ENCODE measurements around the gene MINDY2. TPM values are rescaled to one million over a fixed set of nuclear protein-coding genes. Genes with fewer than 3 reads are reported as not detected.
"Not testable (repeated sequence)": the region's sequence is repeated elsewhere in the genome, so short reads cannot be mapped to it uniquely, and the experiment has no call there.

Gene MINDY2
- total RNA-seq, 1 donor from 2014 or later, result 19.4 TPM

DNA sequence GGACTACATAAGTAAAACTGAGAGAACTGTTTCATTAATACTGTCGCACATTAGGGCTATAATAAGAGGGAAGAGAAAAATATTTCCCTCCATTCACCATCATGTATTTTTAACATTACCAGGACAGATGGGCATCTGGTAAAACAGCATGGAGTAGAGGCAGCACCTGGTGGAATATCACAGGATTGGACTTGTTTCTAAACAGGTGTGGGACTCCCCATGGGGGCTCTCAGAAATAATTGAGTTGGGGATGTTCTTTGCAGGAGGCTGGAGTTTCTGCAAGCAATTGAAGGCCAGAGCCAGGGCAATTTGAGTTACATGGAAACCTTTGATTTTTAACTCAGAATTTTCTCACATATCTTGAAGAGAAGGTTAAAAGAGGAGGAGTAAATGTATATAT, 8.4 kb upstream of the MINDY2 start:
- no peak overlapping the region for H3K27ac Mint-ChIP-seq (ENCODE audit: unreplicated experiment)
- DNase-seq (ENCODE audit: low spot score), result no peak
- TF ChIP-seq, protein P1, sequence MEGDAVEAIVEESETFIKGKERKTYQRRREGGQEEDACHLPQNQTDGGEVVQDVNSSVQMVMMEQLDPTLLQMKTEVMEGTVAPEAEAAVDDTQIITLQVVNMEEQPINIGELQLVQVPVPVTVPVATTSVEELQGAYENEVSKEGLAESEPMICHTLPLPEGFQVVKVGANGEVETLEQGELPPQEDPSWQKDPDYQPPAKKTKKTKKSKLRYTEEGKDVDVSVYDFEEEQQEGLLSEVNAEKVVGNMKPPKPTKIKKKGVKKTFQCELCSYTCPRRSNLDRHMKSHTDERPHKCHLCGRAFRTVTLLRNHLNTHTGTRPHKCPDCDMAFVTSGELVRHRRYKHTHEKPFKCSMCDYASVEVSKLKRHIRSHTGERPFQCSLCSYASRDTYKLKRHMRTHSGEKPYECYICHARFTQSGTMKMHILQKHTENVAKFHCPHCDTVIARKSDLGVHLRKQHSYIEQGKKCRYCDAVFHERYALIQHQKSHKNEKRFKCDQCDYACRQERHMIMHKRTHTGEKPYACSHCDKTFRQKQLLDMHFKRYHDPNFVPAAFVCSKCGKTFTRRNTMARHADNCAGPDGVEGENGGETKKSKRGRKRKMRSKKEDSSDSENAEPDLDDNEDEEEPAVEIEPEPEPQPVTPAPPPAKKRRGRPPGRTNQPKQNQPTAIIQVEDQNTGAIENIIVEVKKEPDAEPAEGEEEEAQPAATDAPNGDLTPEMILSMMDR (IDR thresholded peaks at IDR 0.05), result no peak
- H3K36me3 Mint-ChIP-seq (ENCODE audit: low read depth), result no peaks in the 10 kb centered on the region
- no peaks in the 10 kb centered on the region for H3K4me1 Mint-ChIP-seq (ENCODE audit: low read depth)
- H3K4me3 Mint-ChIP-seq (ENCODE audit: unreplicated experiment), result no peak overlapping the region
- H3K27me3 Mint-ChIP-seq (ENCODE audit: low read depth), result no peaks in the 10 kb centered on the region
- H3K9me3 Mint-ChIP-seq (ENCODE audit: low read depth), result peaks cover 19% of the 10 kb centered on the region

DNA sequence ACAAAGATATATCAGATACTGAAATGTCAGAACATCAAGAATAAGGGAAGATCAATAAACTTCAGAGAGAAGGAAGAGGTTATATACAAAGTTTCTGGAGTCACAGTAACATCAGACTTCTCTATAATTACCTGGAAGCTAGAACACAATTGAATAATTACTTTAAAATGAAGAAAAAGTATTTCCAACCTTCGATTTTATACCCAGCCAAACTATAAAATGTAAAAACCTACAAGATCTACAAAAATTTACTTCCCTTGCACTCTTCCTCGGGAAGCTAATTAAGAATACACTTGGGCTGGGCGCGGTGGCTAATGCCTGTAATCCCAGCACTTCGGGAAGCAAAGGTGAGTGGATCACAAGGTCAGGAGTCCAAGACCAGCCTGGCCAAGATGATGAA, 6.6 kb upstream of the MINDY2 start:
- no peaks in the 10 kb centered on the region for H3K36me3 Mint-ChIP-seq (ENCODE audit: low read depth)
- H3K27ac Mint-ChIP-seq (ENCODE audit: unreplicated experiment), result no peak overlapping the region
- peaks cover 19% of the 10 kb centered on the region for H3K9me3 Mint-ChIP-seq (ENCODE audit: low read depth)
- H3K27me3 Mint-ChIP-seq (ENCODE audit: low read depth), result no peaks in the 10 kb centered on the region
- TF ChIP-seq, protein P1 (IDR thresholded peaks at IDR 0.05), result no peak
- H3K4me1 Mint-ChIP-seq (ENCODE audit: low read depth), result no peaks in the 10 kb centered on the region
- DNase-seq (ENCODE audit: low spot score), result no peak
- H3K4me3 Mint-ChIP-seq (ENCODE audit: unreplicated experiment), result no peak overlapping the region

DNA sequence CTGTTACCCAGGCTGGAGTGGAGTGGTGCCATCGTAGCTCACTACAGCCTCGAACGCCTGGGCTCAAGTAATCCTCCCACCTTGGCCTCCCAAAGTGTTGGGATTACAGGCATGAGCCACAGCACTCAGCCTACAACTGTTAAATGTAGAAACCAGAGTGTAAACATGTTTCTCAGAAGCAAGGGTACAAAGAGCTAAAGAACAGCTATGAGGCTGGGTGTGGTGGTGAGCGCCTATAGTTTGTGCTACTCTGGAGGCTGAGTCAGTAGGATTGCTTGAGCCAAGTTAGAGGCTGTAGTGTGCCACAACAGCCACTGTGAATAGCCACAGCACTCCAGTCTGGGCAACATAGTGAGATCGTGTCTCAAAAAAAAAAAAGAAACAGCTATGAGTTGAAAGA, 4.8 kb upstream of the MINDY2 start:
- Mint-ChIP-seq H3K27me3 (ENCODE audit: low read depth) (no peaks in the 10 kb centered on the region), H3K4me1 (ENCODE audit: low read depth) (peaks cover 9% of the 10 kb centered on the region), H3K27ac (ENCODE audit: unreplicated experiment) (no peak overlapping the region), H3K4me3 (ENCODE audit: unreplicated experiment) (no peak overlapping the region), H3K9me3 (ENCODE audit: low read depth) (peaks cover 19% of the 10 kb centered on the region), H3K36me3 (ENCODE audit: low read depth) (no peaks in the 10 kb centered on the region)
- no peak for DNase-seq (ENCODE audit: low spot score)
- TF ChIP-seq, protein P1 (IDR thresholded peaks at IDR 0.05), result no peak

DNA sequence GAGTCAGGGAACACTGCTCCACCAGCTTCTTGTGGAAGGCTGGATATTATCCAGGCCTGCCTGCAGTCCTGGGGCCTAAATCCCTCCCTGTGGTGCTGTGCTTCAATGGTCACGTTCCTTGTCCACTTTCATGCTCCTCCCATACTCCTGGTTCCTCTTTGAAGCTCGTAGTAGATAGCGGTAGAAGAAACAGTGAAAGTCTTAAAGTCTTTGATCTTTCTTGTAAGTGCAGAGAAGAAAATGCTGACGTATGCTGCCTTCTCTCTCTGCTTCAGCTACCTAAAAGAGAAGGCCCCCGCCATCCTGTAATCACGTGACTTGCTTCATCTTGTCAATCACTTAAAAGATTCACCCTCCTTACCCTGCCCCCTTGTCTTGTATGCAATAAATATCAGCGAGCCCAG, 2.5 kb upstream of the MINDY2 start:
- not testable (repeated sequence) for H3K27ac Mint-ChIP-seq (ENCODE audit: unreplicated experiment); H3K27me3 Mint-ChIP-seq (ENCODE audit: low read depth); H3K4me3 Mint-ChIP-seq (ENCODE audit: unreplicated experiment); H3K36me3 Mint-ChIP-seq (ENCODE audit: low read depth); DNase-seq (ENCODE audit: low spot score); H3K4me1 Mint-ChIP-seq (ENCODE audit: low read depth)
- peaks cover 14% of the 10 kb centered on the region for H3K9me3 Mint-ChIP-seq (ENCODE audit: low read depth)

DNA sequence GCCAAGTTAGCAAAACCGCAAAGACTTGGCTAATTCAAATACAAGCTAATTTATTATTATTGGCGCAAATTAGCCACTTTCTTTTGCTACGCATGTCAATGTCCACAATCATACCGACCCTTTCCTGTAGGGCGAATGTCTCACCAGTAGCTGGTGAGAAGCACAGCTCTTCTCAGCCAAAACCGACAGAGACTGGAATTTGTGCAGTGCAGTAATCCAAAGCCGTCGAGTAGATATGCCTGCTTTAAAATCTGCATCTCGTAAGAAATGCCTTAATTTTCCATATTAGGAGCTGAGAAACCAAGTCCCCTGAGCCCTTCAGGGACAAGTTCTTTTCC, 614 bp upstream of the MINDY2 start:
- Mint-ChIP-seq H3K27me3 (ENCODE audit: low read depth) (no peaks in the 10 kb centered on the region), H3K36me3 (ENCODE audit: low read depth) (no peaks in the 10 kb centered on the region), H3K27ac (ENCODE audit: unreplicated experiment) (peak overlapping the region; percentile 98), H3K9me3 (ENCODE audit: low read depth) (peaks cover 4% of the 10 kb centered on the region), H3K4me1 (ENCODE audit: low read depth) (peaks cover 9% of the 10 kb centered on the region), H3K4me3 (ENCODE audit: unreplicated experiment) (no peak overlapping the region)
- DNase-seq (ENCODE audit: low spot score), result no peak
- TF ChIP-seq, protein P1 (IDR thresholded peaks at IDR 0.05), result no peak

DNA sequence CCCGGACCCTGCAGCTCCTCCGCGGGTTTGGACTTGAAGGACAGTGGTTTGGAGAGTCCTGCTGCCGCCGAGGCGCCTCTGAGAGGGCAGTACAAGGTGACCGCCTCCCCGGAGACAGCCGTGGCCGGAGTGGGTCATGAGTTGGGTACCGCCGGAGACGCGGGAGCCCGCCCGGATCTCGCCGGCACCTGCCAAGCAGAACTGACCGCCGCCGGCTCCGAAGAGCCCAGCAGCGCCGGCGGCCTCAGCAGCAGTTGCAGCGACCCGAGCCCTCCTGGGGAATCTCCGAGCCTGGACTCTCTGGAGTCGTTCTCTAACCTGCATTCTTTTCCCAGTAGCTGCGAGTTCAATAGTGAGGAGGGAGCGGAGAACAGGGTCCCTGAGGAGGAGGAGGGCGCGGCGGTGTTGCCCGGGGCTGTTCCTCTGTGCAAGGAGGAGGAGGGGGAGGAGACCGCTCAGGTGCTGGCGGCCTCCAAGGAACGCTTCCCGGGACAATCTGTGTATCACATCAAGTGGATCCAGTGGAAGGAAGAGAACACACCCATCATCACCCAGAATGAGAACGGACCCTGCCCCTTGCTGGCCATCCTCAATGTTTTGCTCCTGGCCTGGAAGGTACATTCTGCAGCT, 634 bp downstream of the MINDY2 start:
- Mint-ChIP-seq H3K4me3 (ENCODE audit: unreplicated experiment) (no peak overlapping the region), H3K27me3 (ENCODE audit: low read depth) (no peaks in the 10 kb centered on the region), H3K9me3 (ENCODE audit: low read depth) (no peaks in the 10 kb centered on the region), H3K36me3 (ENCODE audit: low read depth) (no peaks in the 10 kb centered on the region), H3K27ac (ENCODE audit: unreplicated experiment) (peak overlapping the region; percentile 98), H3K4me1 (ENCODE audit: low read depth) (peaks cover 9% of the 10 kb centered on the region)
- no peak for DNase-seq (ENCODE audit: low spot score)
- TF ChIP-seq, protein P1 (IDR thresholded peaks at IDR 0.05), result peak; percentile 5

Measured in chondrocyte (in vitro differentiated cells).